Smooth muscle cell (in vitro differentiated cells): ENCODE data around the gene ZFP1. TPM values are rescaled to one million over a fixed set of nuclear protein-coding genes. Genes with fewer than 3 reads are reported as not detected.

Experiments used
- DNase-seq: peaks from one replicate; lab custom pipeline; 2025; ENCODE audit not compliant: unreplicated experiment; lab: John Stamatoyannopoulos, UW
- H2AFZ ChIP-seq: fragments of 200-600 bp; sonication (generic); 2 replicates; pipeline ENCODE4 v1.6.0; 2016; ENCODE audit warnings: antibody characterized with exemption, low read depth, mild to moderate bottlenecking
- H3F3A ChIP-seq: fragments of 200-600 bp; sonication (generic); 2 replicates; pipeline ENCODE4 v1.6.0; 2017; ENCODE audit warnings: antibody characterized with exemption, low read depth
- H3K27ac ChIP-seq: fragments of 200-600 bp; sonication (generic); 2 replicates; pipeline ENCODE4 v1.5.1; 2016; ENCODE audit warnings: low read depth, mild to moderate bottlenecking
- H3K27me3 ChIP-seq: fragments of 200-600 bp; sonication (generic); 2 replicates; pipeline ENCODE4 v1.6.1; 2016; ENCODE audit warnings: low read depth, mild to moderate bottlenecking
- H3K36me3 ChIP-seq: fragments of 200-600 bp; sonication (generic); 2 replicates; pipeline ENCODE4 v1.5.1; 2016; ENCODE audit warnings: low read depth
- H3K4me1 ChIP-seq: fragments of 200-600 bp; sonication (generic); 2 replicates; pipeline ENCODE4 v1.5.1; 2016; ENCODE audit warnings: low read depth
- H3K4me2 ChIP-seq: fragments of 200-600 bp; sonication (generic); 2 replicates; pipeline ENCODE4 v1.6.0; 2016; ENCODE audit warnings: mild to moderate bottlenecking
- H3K4me3 ChIP-seq: fragments of 200-600 bp; sonication (generic); 2 replicates; pipeline ENCODE4 v1.5.1; 2016; ENCODE audit warnings: mild to moderate bottlenecking
- H3K79me2 ChIP-seq: fragments of 200-600 bp; sonication (generic); 2 replicates; pipeline ENCODE4 v1.6.0; 2016; ENCODE audit warnings: low read depth, mild to moderate bottlenecking
- H3K9ac ChIP-seq: fragments of 200-600 bp; sonication (generic); 2 replicates; pipeline ENCODE4 v1.6.0; 2016; ENCODE audit warnings: low read depth
- H3K9me3 ChIP-seq: fragments of 200-600 bp; sonication (generic); replicated peaks from 2 replicates; pipeline ENCODE4 v1.5.1; 2016; ENCODE audit warnings: low read depth
- H4K20me1 ChIP-seq: fragments of 200-600 bp; sonication (generic); 2 replicates; pipeline ENCODE4 v1.6.0; 2016; ENCODE audit warnings: low read depth
- WGBS: methylation state at CpG from one replicate; pipeline ENCODE4 v1.1.7; 2016; ENCODE audit warnings: low lambda C conversion rate; 5-methylcytosine and 5-hydroxymethylcytosine counted together
- polyA plus RNA-seq: library from polyadenylated mRNA; unstranded; fragments of >200 nt; fragmentation: Nextera tagmentation; extraction: Ambion mirVana; gene quantifications from 2 replicates; pipeline ENCODE4 v1.2.1, GENCODE V29; 2016
- total RNA-seq: library from RNA; depleted of rRNA; stranded (reverse); fragments of >200 nt; gene quantifications from 2 replicates; pipeline ENCODE4 v1.2.3, GENCODE V29; 2014
- TF ChIP-seq, protein P1 (sequence below): fragments of 200-600 bp; sonication (generic); IDR thresholded peaks from 2 replicates; pipeline ENCODE4 v1.5.1; 2017; ENCODE audit warnings: borderline replicate concordance, mild to moderate bottlenecking, antibody characterized with exemption; ENCODE audit not compliant: insufficient read depth, poor library complexity, severe bottlenecking

The ZFP1 gene
- total and polyA plus RNA-seq, 2 experiments from 2014 or later = 12.6 to 15.0 TPM

- Histone ChIP-seq H3K9me3 (no peaks in the 10 kb centered on the region), H2AFZ (no peak overlapping the region), H3K4me3 (peak overlapping the region; percentile 26), H3F3A (peaks cover 7% of the 10 kb centered on the region), H3K4me2 (peak overlapping the region; percentile 81), H3K79me2 (no peaks in the 10 kb centered on the region), H3K9ac (no peak overlapping the region), H3K36me3 (no peaks in the 10 kb centered on the region), H3K4me1 (peaks cover 42% of the 10 kb centered on the region), H3K27me3 (no peaks in the 10 kb centered on the region), H3K27ac (peak overlapping the region; percentile 66), H4K20me1 (no peaks in the 10 kb centered on the region)
- 14% methylated on average over 28 of the region's 28 CpGs for WGBS
- TF ChIP-seq, protein P1, sequence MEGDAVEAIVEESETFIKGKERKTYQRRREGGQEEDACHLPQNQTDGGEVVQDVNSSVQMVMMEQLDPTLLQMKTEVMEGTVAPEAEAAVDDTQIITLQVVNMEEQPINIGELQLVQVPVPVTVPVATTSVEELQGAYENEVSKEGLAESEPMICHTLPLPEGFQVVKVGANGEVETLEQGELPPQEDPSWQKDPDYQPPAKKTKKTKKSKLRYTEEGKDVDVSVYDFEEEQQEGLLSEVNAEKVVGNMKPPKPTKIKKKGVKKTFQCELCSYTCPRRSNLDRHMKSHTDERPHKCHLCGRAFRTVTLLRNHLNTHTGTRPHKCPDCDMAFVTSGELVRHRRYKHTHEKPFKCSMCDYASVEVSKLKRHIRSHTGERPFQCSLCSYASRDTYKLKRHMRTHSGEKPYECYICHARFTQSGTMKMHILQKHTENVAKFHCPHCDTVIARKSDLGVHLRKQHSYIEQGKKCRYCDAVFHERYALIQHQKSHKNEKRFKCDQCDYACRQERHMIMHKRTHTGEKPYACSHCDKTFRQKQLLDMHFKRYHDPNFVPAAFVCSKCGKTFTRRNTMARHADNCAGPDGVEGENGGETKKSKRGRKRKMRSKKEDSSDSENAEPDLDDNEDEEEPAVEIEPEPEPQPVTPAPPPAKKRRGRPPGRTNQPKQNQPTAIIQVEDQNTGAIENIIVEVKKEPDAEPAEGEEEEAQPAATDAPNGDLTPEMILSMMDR = peak; percentile 78
- peak; percentile 77 for DNase-seq
Measured at GRCh38 chr16:75110637-75111513, 37.4 kb upstream of the ZFP1 start.

GRCh38 chr16:75111514-75111940 is 36.8 kb upstream of the ZFP1 start:
- Histone ChIP-seq H3F3A (peaks cover 7% of the 10 kb centered on the region), H3K36me3 (no peaks in the 10 kb centered on the region), H2AFZ (no peak overlapping the region), H4K20me1 (no peaks in the 10 kb centered on the region), H3K9me3 (no peaks in the 10 kb centered on the region), H3K27ac (no peak overlapping the region), H3K27me3 (no peaks in the 10 kb centered on the region), H3K4me3 (no peak overlapping the region), H3K4me2 (no peak overlapping the region), H3K4me1 (peaks cover 39% of the 10 kb centered on the region), H3K9ac (no peak overlapping the region), H3K79me2 (no peaks in the 10 kb centered on the region)
- WGBS = 61% methylated on average over 7 of the region's 7 CpGs
- TF ChIP-seq, protein P1 = no peak
- DNase-seq = no peak

DNA sequence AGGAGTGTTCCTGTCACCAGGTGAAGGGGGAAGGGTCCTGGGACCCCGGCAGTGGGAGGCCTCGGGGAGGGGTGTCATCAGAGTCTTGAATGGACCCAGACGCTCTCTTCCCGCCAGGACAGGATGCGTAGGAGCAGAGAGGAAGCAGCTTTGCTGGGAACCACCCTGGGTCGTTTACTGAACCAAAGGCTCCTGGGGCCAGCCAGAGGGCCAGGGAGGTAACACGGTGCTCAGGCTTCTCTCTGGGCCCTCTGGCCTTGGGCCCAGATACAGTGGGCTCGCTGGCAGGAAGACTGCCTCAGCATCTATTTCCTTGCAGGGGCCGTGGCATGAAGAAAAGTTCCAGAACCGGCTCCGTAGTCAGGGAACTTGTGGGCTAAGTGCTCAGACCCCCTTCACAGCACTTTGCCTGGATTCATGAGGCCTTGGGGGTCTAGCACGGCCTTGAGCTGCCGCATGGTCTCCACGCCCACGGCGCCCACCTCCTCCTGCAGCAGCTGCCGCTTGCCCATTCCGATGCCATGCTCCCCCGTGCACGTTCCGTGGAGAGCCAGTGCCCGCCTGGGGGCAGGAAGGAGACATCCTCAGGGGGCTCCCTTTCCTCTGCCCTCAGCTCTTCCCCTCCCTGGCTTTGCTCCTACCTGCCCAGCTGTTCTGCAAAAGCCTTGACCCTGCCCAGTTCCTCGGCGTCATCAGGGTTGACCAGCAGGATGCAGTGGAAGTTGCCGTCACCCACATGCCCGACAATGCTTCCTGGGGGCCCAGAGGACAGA is 36.2 kb upstream of the ZFP1 start:
- Histone ChIP-seq H3K27ac (no peak overlapping the region), H3K9ac (no peak overlapping the region)
- TF ChIP-seq, protein P1 = no peak

More for the DNA sequence above, 36.2 kb upstream of the ZFP1 start:
- Histone ChIP-seq H3K27me3 (no peaks in the 10 kb centered on the region), H3K9me3 (no peaks in the 10 kb centered on the region), H3K4me3 (no peak overlapping the region), H3K79me2 (no peaks in the 10 kb centered on the region), H4K20me1 (no peaks in the 10 kb centered on the region), H2AFZ (no peak overlapping the region), H3K4me2 (no peak overlapping the region), H3K4me1 (peaks cover 40% of the 10 kb centered on the region), H3F3A (peaks cover 7% of the 10 kb centered on the region), H3K36me3 (no peaks in the 10 kb centered on the region)
- 89% methylated on average over 26 of the region's 26 CpGs for WGBS
- no peak for DNase-seq
